H1 (cell line): ENCODE data around the gene CREBZF. TPM values are rescaled to one million over a fixed set of nuclear protein-coding genes. Genes with fewer than 3 reads are reported as not detected.

Experiments used
- CTCF ChIA-PET: fragments of 300-600 bp; sonication (Branson Sonifier 250); formaldehyde crosslinking; loops from one replicate; lab custom pipeline; 2021; ENCODE audit not compliant: partially characterized antibody; lab: Charles Lee
- POLR2A ChIA-PET: fragments of 300-600 bp; sonication (Branson Sonifier 250); formaldehyde crosslinking; loops from one replicate; lab custom pipeline; 2021; ENCODE audit warnings: inconsistent platforms; ENCODE audit not compliant: partially characterized antibody; lab: Charles Lee
- DNase-seq, 2 experiments: peaks; one replicate each; pipeline versions ENCODE4 v3.0.0 to v3.0.0-alpha.2; 2010 to 2022; ENCODE audit warnings: low spot score in 2 of 2, low read depth in 1 of 2, mixed read lengths in 1 of 2
- FAIRE-seq: peaks from 2 replicates; lab custom pipeline; 2011; peaks lifted over from hg19 to GRCh38; lab: Jason Lieb, UNC
- H2AFZ ChIP-seq: 2 replicates; pipeline ENCODE4 v1.8.1; 2012; ENCODE audit warnings: low read length, inconsistent platforms
- H2AK5ac ChIP-seq: 2 replicates; pipeline ENCODE4 v1.6.1; 2013; ENCODE audit warnings: low read depth, low read length
- H2BK120ac ChIP-seq: replicated peaks from 2 replicates; pipeline ENCODE3; 2013; ENCODE audit warnings: low read depth, low read length, inconsistent platforms
- H2BK12ac ChIP-seq: 2 replicates; pipeline ENCODE4 v1.6.1; 2013; ENCODE audit warnings: low read depth, low read length
- H2BK15ac ChIP-seq: 2 replicates; pipeline ENCODE4 v1.6.1; 2013; ENCODE audit warnings: low read length
- H2BK20ac ChIP-seq: 2 replicates; pipeline ENCODE4 v1.6.1; 2013; ENCODE audit warnings: low read length
- H2BK5ac ChIP-seq: 2 replicates; pipeline ENCODE4 v1.6.1; 2013; ENCODE audit warnings: low read depth, low read length
- H3K14ac ChIP-seq: 2 replicates; pipeline ENCODE4 v1.6.1; 2013; ENCODE audit warnings: inconsistent platforms; ENCODE audit not compliant: insufficient read length
- H3K18ac ChIP-seq: 2 replicates; pipeline ENCODE4 v1.6.1; 2013; ENCODE audit warnings: low read length; ENCODE audit errors: extremely low read depth
- H3K23ac ChIP-seq: 2 replicates; pipeline ENCODE4 v1.6.1; 2013; ENCODE audit warnings: inconsistent platforms; ENCODE audit not compliant: insufficient read length
- H3K23me2 ChIP-seq: 2 replicates; pipeline ENCODE4 v1.6.1; 2013; ENCODE audit warnings: low read depth, low read length
- H3K27ac ChIP-seq: 2 replicates; pipeline ENCODE4 v1.6.1; 2011; ENCODE audit warnings: low read depth, low read length, inconsistent platforms
- H3K27me3 ChIP-seq, 4 experiments: replicated peaks in 1 of 4; 1 replicate in 1 of 4; 2 replicates in 3 of 4; pipeline versions ENCODE4 v1.6.1 to v1.8.1; 2011 to 2013; ENCODE audit warnings: low read length in 3 of 4, mild to moderate bottlenecking in 3 of 4, inconsistent platforms in 2 of 4, mixed read lengths in 2 of 4, moderate library complexity in 1 of 4; ENCODE audit not compliant: control insufficient read depth in 3 of 4, insufficient read depth in 3 of 4; ENCODE audit errors: extremely low read depth in 1 of 4
- H3K36me3 ChIP-seq, 4 experiments: 2 replicates each; pipeline versions ENCODE4 v1.6.1 to v1.8.1; 2011 to 2013; ENCODE audit warnings: mild to moderate bottlenecking in 4 of 4, low read length in 3 of 4, moderate library complexity in 2 of 4, control low read depth in 1 of 4, inconsistent platforms in 1 of 4; ENCODE audit not compliant: insufficient read depth in 4 of 4, control insufficient read depth in 2 of 4
- H3K4ac ChIP-seq: replicated peaks from 2 replicates; pipeline ENCODE3; 2013; ENCODE audit warnings: low read length, low read depth, mixed read lengths, inconsistent platforms; ENCODE audit not compliant: insufficient read length
- H3K4me1 ChIP-seq, 4 experiments: replicated peaks in 1 of 4; 1 replicate in 1 of 4; 2 replicates in 3 of 4; pipeline versions ENCODE4 v1.6.1 to v1.8.1; 2011 to 2013; ENCODE audit warnings: low read length in 3 of 4, inconsistent platforms in 2 of 4, mixed read lengths in 1 of 4; ENCODE audit not compliant: insufficient read depth in 4 of 4, control insufficient read depth in 3 of 4
- H3K4me2 ChIP-seq, 2 experiments: 2 replicates each; pipeline versions ENCODE4 v1.6.1 to v1.8.1; 2011 to 2013; ENCODE audit warnings: low read depth in 2 of 2, low read length in 2 of 2, control low read depth in 1 of 2, inconsistent platforms in 1 of 2, mild to moderate bottlenecking in 1 of 2; ENCODE audit not compliant: insufficient read depth in 1 of 2
- H3K4me3 ChIP-seq, 4 experiments: fragments of 200-600, 300-600 bp in 1 of 4; sonication (generic), shearing (Covaris generic), sonication (Bioruptor Twin) in 1 of 4; 2 replicates each; pipeline versions ENCODE4 v1.5.1 to v1.8.1; 2011 to 2016; ENCODE audit warnings: low read length in 4 of 4, low read depth in 3 of 4, control low read depth in 2 of 4, inconsistent platforms in 2 of 4, mild to moderate bottlenecking in 2 of 4, mixed read lengths in 1 of 4, moderate library complexity in 1 of 4; ENCODE audit not compliant: insufficient read depth in 2 of 4; ENCODE audit errors: extremely low read depth in 1 of 4
- H3K56ac ChIP-seq: replicated peaks from 2 replicates; pipeline ENCODE3; 2013; ENCODE audit warnings: low read depth, mild to moderate bottlenecking, mixed read lengths, low read length, inconsistent platforms; ENCODE audit not compliant: insufficient read length
- H3K79me1 ChIP-seq: 2 replicates; pipeline ENCODE4 v1.6.1; 2013; ENCODE audit warnings: low read depth, low read length, control low read depth
- H3K79me2 ChIP-seq, 2 experiments: 2 replicates each; pipeline versions ENCODE4 v1.6.1 to v1.8.1; 2012 to 2013; ENCODE audit warnings: low read length in 2 of 2, mild to moderate bottlenecking in 2 of 2, inconsistent platforms in 1 of 2; ENCODE audit not compliant: insufficient read depth in 2 of 2, control insufficient read depth in 1 of 2
- H3K9ac ChIP-seq, 4 experiments: replicated peaks in 1 of 4; 1 replicate in 1 of 4; 2 replicates in 3 of 4; pipeline versions ENCODE4 v1.6.1 to v1.8.1; 2011 to 2013; ENCODE audit warnings: low read depth in 3 of 4, low read length in 3 of 4, control low read depth in 2 of 4, mild to moderate bottlenecking in 2 of 4, moderate library complexity in 2 of 4, inconsistent platforms in 1 of 4; ENCODE audit errors: extremely low read depth in 1 of 4
- H3K9me3 ChIP-seq, 2 experiments: 2 replicates each; pipeline versions ENCODE4 v1.6.1 to v1.8.1; 2012 to 2013; ENCODE audit warnings: mild to moderate bottlenecking in 2 of 2, moderate library complexity in 2 of 2, control low read depth in 1 of 2, inconsistent platforms in 1 of 2, low read depth in 1 of 2, low read length in 1 of 2, mixed read lengths in 1 of 2; ENCODE audit not compliant: insufficient read depth in 2 of 2
- H4K20me1 ChIP-seq, 2 experiments: replicated peaks in 1 of 2; 2 replicates each; pipeline versions ENCODE3 to v1.8.1; 2011 to 2013; ENCODE audit warnings: inconsistent platforms in 2 of 2, low read length in 2 of 2, mild to moderate bottlenecking in 1 of 2; ENCODE audit not compliant: insufficient read depth in 2 of 2, control insufficient read depth in 1 of 2
- H4K5ac ChIP-seq: 2 replicates; pipeline ENCODE4 v1.6.1; 2013; ENCODE audit warnings: low read length, low read depth, mixed read lengths, inconsistent platforms; ENCODE audit not compliant: insufficient read length
- H4K8ac ChIP-seq: 2 replicates; pipeline ENCODE4 v1.8.0; 2013; ENCODE audit warnings: mild to moderate bottlenecking, moderate library complexity, low read length, inconsistent platforms; ENCODE audit not compliant: insufficient read depth; ENCODE audit errors: extremely low read depth
- H4K91ac ChIP-seq: replicated peaks from 2 replicates; pipeline ENCODE3; 2013; ENCODE audit warnings: low read length, mixed read lengths, inconsistent platforms; ENCODE audit not compliant: insufficient read length
- BACH1 ChIP-seq: IDR thresholded peaks from 2 replicates; pipeline ENCODE4 v1.6.1; 2012; ENCODE audit warnings: low read length, improper control_type of control experiment
- HDAC2 ChIP-seq, 2 experiments: fragments of 300-600 bp in 1 of 2; sonication (generic) in 1 of 2; IDR thresholded peaks; 2 replicates each; pipeline ENCODE4 v1.6.1; 2011 to 2012; ENCODE audit warnings: low read depth in 2 of 2, low read length in 2 of 2, mild to moderate bottlenecking in 2 of 2, moderate library complexity in 2 of 2, borderline replicate concordance in 1 of 2, inconsistent platforms in 1 of 2
- HDAC6 ChIP-seq: IDR thresholded peaks from one replicate; pipeline ENCODE4 v1.7.1; 2012; ENCODE audit warnings: low read depth, mild to moderate bottlenecking, inconsistent platforms, low read length, moderate library complexity
- PHF8 ChIP-seq: fragments of 200-600 bp; sonication (generic); conservative IDR thresholded peaks from 2 replicates; pipeline ENCODE4 v1.7.1; 2012; ENCODE audit warnings: low read depth, mild to moderate bottlenecking, inconsistent platforms, low read length, moderate library complexity
- TBP ChIP-seq: IDR thresholded peaks from 2 replicates; pipeline ENCODE4 v1.6.1; 2011; ENCODE audit warnings: low read depth, low read length, improper control_type of control experiment
- WGBS, 2 experiments: shearing (Covaris generic) in 1 of 2; methylation state at CpG; one replicate each; pipeline versions ENCODE4 v1.1.6 to v1.1.7; 2013 to 2015; ENCODE audit warnings: low lambda C conversion rate in 2 of 2, mixed read lengths in 2 of 2, inconsistent platforms in 1 of 2, low coverage in 1 of 2, missing lambda C conversion rate in 1 of 2; ENCODE audit not compliant: insufficient replicate concordance in 2 of 2, insufficient coverage in 1 of 2, insufficient read length in 1 of 2; ENCODE audit errors: extremely low coverage in 1 of 2, missing lambda C conversion rate in 1 of 2; 5-methylcytosine and 5-hydroxymethylcytosine counted together
- polyA plus RNA-seq, 7 experiments: library from polyadenylated mRNA; depleted of rRNA in 3 of 7; stranded (reverse) in 5 of 7; unstranded in 2 of 7; fragments of >200 nt in 5 of 7; fragments of 200-250 nt in 2 of 7; gene quantifications; 1 replicate in 5 of 7; 2 replicates in 1 of 7; 4 replicates in 1 of 7; pipeline versions ENCODE4 v1.2.1 to v1.2.3, GENCODE V29; 2011 to 2013; ENCODE audit warnings: missing spikeins in 2 of 7, mixed read lengths in 2 of 7
- total RNA-seq: library from RNA; stranded (reverse); fragmentation: NEBNext Ultra II Directional; extraction: Animal tissue kit (Norgen Biotek cat#: 25700); gene quantifications from 2 replicates; pipeline ENCODE4 v1.2.1, GENCODE V29; 2021

Gene CREBZF
- total and polyA plus RNA-seq, 2 of the 8 experiments (the other 6 are each of a cell fraction or from before 2014, with no cell fraction given) = 15.4 to 44.9 TPM

DNA sequence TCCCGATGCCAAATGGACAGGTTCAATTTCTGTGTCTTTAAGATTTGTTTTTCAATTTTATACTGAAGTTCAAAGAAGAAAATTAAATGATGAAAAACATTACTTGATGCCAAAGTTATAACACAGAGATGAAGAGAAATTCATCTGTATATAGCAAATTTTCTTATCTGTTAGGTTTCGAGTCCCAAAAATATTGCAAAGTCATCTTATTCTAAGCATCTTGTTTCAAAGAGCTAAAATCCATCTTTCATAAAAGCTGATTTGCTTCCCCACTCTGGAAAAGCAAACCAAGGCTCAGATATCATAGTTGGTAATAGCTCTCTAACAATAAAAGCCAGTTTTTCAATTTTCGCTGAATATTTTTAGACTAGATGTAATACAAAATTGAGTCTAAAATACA lies 40.0 kb upstream of the CREBZF start:
- no peaks in the 10 kb centered on the region for H3K4me1 ChIP-seq

More for the DNA sequence above, 40.0 kb upstream of the CREBZF start:
- Histone ChIP-seq H3K9me3 (no peaks in the 10 kb centered on the region), H4K20me1 (no peaks in the 10 kb centered on the region), H3K27me3 (no peaks in the 10 kb centered on the region), H2AK5ac (no peak overlapping the region), H2BK20ac (no peak overlapping the region), H3K23ac (no peak overlapping the region), H3K4me2 (no peak overlapping the region), H4K91ac (no peak overlapping the region), H4K8ac (no peak overlapping the region), H2BK120ac (no peak overlapping the region), H2BK12ac (no peak overlapping the region), H3K36me3 (no peaks in the 10 kb centered on the region), H2BK15ac (no peak overlapping the region), H4K5ac (no peak overlapping the region), H3K4me3 (no peak overlapping the region), H3K4ac (no peak overlapping the region), H3K14ac (no peak overlapping the region), H3K79me2 (no peaks in the 10 kb centered on the region), H2AFZ (no peak overlapping the region), H3K18ac (no peak overlapping the region), H3K56ac (no peak overlapping the region), H3K79me1 (no peaks in the 10 kb centered on the region), H3K23me2 (no peaks in the 10 kb centered on the region), H2BK5ac (no peak overlapping the region), H3K9ac (no peak overlapping the region), H3K27ac (no peak overlapping the region)
- TF ChIP-seq PHF8 = no peak
- no peak for TF ChIP-seq HDAC2 (IDR thresholded peaks at IDR 0.05; ENCODE audit: borderline replicate concordance in 1 of 2, low read depth in 2 of 2, low read length in 2 of 2)
- no peak for TF ChIP-seq TBP
- TF ChIP-seq HDAC6 = no peak
- no peak for TF ChIP-seq BACH1
- ChIA-PET CTCF (no interaction called here), POLR2A (no interaction called here)
- FAIRE-seq (no peak), DNase-seq (no peak)
- 85% methylated on average over 3 of the region's 3 CpGs; no CpG with 5 or more reads in 1 of the 2 experiments for whole genome bisulfite sequencing, 2 experiments
